ENCODE results near the gene HMGXB4. TPM values are rescaled to one million over a fixed set of nuclear protein-coding genes. Genes with fewer than 3 reads are reported as not detected.

Gene HMGXB4
- total and polyA plus RNA-seq, 8 donors: 4.8 to 31.0 (median 13.4) TPM

DNA sequence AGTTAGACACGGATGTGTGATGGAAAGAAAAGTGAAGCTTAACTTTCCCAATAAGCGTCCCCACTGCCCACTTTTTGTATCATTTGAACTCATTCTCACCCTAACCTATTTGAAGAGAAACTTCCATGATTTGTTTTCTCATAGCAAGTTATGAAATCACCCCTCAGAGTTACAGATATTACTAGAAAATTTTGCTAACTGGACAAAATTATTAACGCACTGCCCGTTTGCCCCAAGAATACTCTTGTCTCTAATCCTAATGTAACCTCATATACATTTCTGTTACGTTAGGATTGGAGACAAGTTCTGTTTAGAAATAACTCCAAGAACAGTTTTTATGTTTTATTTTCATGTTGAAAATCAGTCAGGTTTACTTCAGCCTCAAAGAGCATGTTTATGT, 67.9 kb downstream of the HMGXB4 start:
- intact Hi-C loops (cut with DNase I; ENCODE audit: low total_unique reads): no loop called here
- Histone ChIP-seq H3K27me3 (no peaks in the 10 kb centered on the region), H3K4me3 (no peak overlapping the region), H3K27ac (no peak overlapping the region), H3K36me3 (peaks cover 66 to 94% (median 92%) of the 10 kb centered on the region in 4 donors), H3K9me3 (no peaks in the 10 kb centered on the region), H3K4me1 (peaks cover 10 to 25% (median 15%) of the 10 kb centered on the region in 4 donors)
- DNase-seq: no peak
- no peak for TF ChIP-seq POLR2A (IDR thresholded peaks at IDR 0.05)
- TF ChIP-seq, protein P1, sequence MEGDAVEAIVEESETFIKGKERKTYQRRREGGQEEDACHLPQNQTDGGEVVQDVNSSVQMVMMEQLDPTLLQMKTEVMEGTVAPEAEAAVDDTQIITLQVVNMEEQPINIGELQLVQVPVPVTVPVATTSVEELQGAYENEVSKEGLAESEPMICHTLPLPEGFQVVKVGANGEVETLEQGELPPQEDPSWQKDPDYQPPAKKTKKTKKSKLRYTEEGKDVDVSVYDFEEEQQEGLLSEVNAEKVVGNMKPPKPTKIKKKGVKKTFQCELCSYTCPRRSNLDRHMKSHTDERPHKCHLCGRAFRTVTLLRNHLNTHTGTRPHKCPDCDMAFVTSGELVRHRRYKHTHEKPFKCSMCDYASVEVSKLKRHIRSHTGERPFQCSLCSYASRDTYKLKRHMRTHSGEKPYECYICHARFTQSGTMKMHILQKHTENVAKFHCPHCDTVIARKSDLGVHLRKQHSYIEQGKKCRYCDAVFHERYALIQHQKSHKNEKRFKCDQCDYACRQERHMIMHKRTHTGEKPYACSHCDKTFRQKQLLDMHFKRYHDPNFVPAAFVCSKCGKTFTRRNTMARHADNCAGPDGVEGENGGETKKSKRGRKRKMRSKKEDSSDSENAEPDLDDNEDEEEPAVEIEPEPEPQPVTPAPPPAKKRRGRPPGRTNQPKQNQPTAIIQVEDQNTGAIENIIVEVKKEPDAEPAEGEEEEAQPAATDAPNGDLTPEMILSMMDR (IDR thresholded peaks at IDR 0.05): no peak
- TF ChIP-seq POLR2AphosphoS5 (IDR thresholded peaks at IDR 0.05): no peak
- TF ChIP-seq EP300 (IDR thresholded peaks at IDR 0.05): no peak
- 86 to 96% (median 92%) methylated on average over 5 of the region's 5 CpGs for WGBS, 5 donors

DNA sequence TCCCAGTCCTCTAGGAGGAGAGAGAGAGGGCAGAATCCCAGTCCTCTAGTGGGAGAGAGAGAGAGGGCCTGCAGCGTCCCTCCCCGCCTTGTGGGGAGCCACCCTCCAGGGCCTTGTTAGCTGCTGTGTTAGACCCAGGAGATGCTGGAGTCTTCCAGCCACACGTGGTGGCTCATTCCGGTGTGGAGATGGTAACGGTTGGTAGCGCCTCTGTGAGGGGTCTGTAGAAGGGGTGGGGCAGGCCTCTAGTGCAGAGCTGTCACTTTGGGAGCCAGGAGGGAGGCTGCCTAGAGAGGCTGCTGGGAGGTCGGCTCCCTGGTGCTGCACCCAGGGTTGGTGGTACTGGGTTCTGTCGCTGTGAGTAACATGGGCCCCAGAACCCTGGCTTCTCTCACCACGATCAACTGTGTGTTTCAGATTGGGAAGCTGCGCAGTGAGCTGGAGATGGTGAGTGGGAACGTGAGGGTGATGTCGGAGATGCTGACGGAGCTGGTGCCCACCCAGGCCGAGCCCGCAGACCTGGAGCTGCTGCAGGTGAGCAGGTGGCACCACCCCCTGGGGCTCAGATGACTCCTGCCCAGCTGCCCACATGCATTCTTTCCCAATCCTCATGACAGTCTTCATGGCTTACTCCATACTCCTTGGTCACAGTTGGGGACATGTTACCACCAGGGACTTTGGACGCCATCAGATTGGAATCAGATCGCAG, 69.7 kb downstream of the HMGXB4 start:
- Histone ChIP-seq H3K9me3 (no peaks in the 10 kb centered on the region), H3K27me3 (no peaks in the 10 kb centered on the region), H3K4me3 (no peak overlapping the region), H3K36me3 (peaks cover 74 to 94% (median 92%) of the 10 kb centered on the region in 4 donors), H3K4me1 (peaks cover 15 to 31% (median 21%) of the 10 kb centered on the region in 4 donors), H3K27ac (no peak overlapping the region)
- WGBS, 5 donors: 92 to 95% (median 93%) methylated on average over 17 of the region's 17 CpGs
- intact Hi-C loops (cut with DNase I; ENCODE audit: low total_unique reads): no loop called here
- TF ChIP-seq POLR2A (IDR thresholded peaks at IDR 0.05) (no peak), EP300 (IDR thresholded peaks at IDR 0.05) (no peak), POLR2AphosphoS5 (IDR thresholded peaks at IDR 0.05) (no peak)
- TF ChIP-seq, protein P1 (IDR thresholded peaks at IDR 0.05): no peak
- DNase-seq: no peak

DNA sequence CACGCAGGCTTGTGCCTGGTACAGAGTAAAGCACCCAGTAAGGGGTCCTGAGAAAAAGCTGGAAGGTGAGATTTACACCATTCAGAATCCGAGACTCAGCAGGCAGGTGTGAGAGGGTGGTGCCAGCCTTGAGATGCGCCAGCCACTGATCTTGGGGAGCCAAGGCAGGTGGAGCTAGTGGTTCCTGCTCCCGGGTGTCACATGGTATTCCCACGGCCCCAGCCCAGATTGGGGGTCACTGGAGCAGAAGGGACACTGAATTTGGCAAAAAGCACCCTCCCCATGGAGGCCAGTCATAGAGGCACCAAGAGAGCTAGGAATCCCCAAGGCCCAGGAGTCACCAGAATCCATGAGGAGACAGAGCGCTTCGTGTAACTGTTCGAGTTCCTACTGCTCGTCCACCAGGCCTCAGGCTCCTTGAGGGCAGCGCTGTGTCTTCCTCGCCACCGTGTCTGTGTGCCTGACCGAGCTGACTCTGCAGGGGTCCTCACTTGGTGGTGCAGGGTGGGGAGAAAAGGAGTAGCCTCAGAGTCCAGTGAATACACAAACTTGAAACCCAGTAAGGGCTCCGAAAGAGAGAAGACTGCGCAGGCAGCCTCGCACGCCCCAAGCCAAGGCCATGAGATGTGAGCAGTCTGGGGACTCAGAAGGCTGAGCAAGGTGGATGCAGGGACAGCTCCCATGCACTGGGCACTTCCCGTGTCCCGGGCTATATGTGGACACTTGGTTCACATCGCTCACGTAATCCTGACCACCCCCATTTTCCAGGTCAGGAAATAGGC, 70.6 kb downstream of the HMGXB4 start:
- H3K9me3 ChIP-seq: no peaks in the 10 kb centered on the region
- peaks cover 15 to 31% (median 21%) of the 10 kb centered on the region in 4 donors for H3K4me1 ChIP-seq
- H3K4me3 ChIP-seq: no peak overlapping the region
- H3K27me3 ChIP-seq: no peaks in the 10 kb centered on the region
- peak overlapping the region in 4 of 5 donors; percentile 39 to 60 (median 47) for H3K27ac ChIP-seq
- intact Hi-C loops (cut with DNase I; ENCODE audit: low total_unique reads): no loop called here
- H3K36me3 ChIP-seq: peaks cover 74 to 94% (median 92%) of the 10 kb centered on the region in 4 donors
- no peak for DNase-seq
- 84 to 95% (median 91%) methylated on average over 18 to 21 of the region's 21 CpGs for WGBS, 5 donors
- no peak for TF ChIP-seq POLR2AphosphoS5 (IDR thresholded peaks at IDR 0.05)

DNA sequence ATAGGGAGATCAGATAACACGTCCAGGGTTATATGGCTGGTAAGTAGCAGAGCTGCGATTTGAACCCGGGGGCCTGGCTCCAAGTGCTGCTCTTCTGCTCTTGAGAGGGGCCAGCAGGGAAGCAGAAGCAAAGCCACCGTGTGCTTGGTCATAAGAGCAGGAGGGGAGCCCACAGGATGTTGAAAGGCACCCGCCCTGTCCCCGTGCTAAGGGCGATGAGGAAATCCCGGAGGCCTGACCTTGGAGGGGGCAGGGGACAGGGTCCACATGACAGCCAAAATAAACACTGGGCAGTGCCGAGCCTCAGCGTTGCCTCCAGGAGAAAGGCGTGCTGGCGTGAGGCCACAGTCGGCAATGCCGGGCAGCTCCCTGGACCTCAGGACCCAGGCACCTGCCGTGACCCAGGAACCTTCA, 71.2 kb downstream of the HMGXB4 start:
- peaks cover 73 to 94% (median 92%) of the 10 kb centered on the region in 4 donors for H3K36me3 ChIP-seq
- no peaks in the 10 kb centered on the region for H3K27me3 ChIP-seq
- 37 to 76% (median 42%) methylated on average over 13 to 15 of the region's 15 CpGs for WGBS, 5 donors
- H3K27ac ChIP-seq: peak overlapping the region in 4 of 5 donors; percentile 39 to 60 (median 47)
- TF ChIP-seq EP300 (IDR thresholded peaks at IDR 0.05) (no peak), POLR2AphosphoS5 (IDR thresholded peaks at IDR 0.05) (peak in 2 of 3 donors; percentile 21 to 29)
- peaks cover 15 to 31% (median 21%) of the 10 kb centered on the region in 4 donors for H3K4me1 ChIP-seq
- H3K9me3 ChIP-seq: no peaks in the 10 kb centered on the region
- intact Hi-C loops (cut with DNase I; ENCODE audit: low total_unique reads): no loop called here
- peak; percentile 49 to 90 for DNase-seq
- H3K4me3 ChIP-seq: no peak overlapping the region

DNA sequence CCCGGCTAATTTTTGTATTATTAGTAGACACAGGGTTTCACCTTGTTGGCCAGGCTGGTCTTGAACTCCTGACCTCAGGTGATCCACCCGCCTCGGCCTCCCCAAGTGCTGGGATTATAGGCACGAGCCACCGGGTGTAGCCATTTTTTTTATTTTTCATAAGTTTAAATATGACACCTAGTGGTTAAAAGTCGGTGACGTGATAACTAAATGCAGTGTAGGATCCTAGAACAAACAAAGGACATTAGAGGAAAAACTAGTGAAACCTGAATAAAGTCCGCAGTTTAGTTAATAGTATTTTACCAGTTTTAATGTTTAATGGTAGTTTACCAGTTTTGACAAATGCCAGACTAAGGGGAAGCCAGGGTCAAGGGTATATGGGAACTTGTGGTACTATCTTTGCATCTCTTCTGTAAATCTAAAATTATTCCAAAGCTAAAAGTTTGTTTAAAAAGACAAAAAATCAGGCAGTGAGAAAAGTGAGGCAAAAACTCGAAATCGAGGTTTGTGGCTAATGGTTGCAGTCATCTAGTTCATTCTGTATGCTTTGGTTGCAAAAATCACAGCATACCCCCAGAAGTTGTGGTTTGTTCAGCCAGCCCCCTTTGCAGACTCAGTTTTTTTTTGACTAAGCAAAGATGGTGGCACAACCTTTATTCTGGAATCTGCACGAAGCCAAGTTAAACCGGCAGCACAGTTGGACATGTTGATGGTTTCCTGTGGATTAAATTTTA, 72.0 kb downstream of the HMGXB4 start:
- Histone ChIP-seq H3K36me3 (peaks cover 73 to 94% (median 92%) of the 10 kb centered on the region in 4 donors), H3K27ac (peak overlapping the region in 4 of 5 donors; percentile 54 to 79 (median 72)), H3K4me3 (no peak overlapping the region), H3K4me1 (peaks cover 15 to 31% (median 21%) of the 10 kb centered on the region in 4 donors), H3K27me3 (no peaks in the 10 kb centered on the region), H3K9me3 (no peaks in the 10 kb centered on the region)
- intact Hi-C loops (cut with DNase I; ENCODE audit: low total_unique reads): no loop called here
- WGBS, 5 donors: 70 to 79% (median 74%) methylated on average over 12 of the region's 12 CpGs
- TF ChIP-seq EP300 (IDR thresholded peaks at IDR 0.05) (no peak), POLR2A (IDR thresholded peaks at IDR 0.05) (no peak), POLR2AphosphoS5 (IDR thresholded peaks at IDR 0.05) (no peak)
- TF ChIP-seq, protein P1 (IDR thresholded peaks at IDR 0.05): no peak
- DNase-seq: no peak
